NCI-H526 (cell line): ENCODE data around the gene ZNF79.
A peak's percentile ranks its signal among the peaks of the same experiment; 100 is the strongest.

ENCODE experiments used
- DNase-seq, 2 experiments: peaks; one replicate each; lab custom pipeline; 2025; lab: John Stamatoyannopoulos, UW

Gene ZNF79

DNA sequence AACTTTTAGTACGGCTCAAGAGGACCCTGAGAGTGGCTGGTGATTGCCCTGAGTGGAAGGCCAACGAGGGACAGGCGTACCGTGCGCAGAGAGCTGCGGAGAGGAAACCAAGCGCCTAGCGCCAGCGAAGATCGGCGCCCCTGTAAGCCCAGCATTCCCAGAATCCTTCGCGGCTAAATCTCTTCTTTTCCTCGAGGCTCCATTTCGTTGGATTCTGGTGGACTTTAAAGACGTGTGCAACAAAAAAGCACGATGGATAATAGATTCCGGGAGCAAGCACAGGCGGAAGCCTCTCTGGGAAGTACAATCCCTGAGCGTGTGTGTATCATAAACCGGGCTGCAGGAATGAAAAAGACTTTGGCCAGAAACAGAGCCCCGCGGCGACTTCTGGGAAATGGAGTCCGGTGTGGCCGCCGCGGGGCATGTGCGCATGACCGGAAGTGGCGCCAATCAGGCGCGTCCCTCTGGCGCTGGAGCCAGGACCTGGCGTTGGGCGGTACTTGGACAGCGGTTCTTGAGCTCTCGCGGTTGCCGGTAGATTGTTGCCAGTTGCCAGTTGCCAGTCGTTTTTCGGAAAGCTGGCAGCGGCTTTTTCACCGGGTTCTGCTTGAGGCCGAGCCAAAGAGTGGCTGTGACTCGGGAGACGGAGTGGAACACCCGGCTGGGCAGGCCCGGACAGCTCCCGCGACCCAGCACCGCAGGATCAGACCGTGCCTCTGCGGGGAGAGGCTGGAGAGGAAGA is at the start of gene ZNF79:
TSS of gene ZNF79 (plus strand) at position 449 of the 742 bp plus-strand sequence. CDS start 406 bp downstream, outside the sequence.
- peak; percentile 75 to 90 for DNase-seq

DNA sequence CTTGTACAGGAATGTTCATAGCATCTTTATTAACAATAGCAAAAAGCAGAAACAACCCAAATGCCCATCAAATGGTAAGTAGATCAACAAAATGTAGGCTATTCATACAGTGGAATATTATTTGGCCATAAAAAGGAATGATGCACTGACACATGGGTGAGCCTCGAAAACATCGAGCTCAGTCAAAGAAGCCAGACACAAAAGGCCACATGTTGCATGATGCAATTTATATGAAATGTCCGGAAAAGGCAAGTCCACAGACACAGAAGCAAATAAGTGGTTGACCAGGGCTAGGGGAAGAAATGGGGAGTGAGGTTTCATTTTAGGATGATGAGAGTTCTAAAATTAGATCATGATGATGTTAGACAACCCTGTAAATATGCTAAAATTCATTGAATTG is 43.7 kb upstream of the ZNF79 start:
- DNase-seq = no peak

DNA sequence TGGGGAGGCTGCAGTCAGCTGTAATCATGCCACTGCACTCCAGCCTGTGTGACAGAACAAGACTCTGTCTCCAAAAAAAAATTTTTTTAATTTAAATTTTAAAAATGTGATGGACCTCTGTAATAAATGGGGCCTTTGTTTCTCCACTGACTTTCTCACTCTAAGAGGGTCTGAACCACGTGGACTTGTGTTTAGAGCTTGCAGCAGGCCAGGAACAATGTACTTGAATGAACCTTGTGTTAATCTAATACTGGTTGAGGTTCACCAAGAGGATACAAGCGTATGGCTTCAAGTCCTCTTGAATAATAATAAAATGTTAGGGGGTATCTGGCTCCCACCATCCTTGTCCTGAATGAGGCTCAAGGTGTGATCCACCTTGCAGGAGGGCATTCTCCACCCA is 41.6 kb upstream of the ZNF79 start:
- no peak for DNase-seq

DNA sequence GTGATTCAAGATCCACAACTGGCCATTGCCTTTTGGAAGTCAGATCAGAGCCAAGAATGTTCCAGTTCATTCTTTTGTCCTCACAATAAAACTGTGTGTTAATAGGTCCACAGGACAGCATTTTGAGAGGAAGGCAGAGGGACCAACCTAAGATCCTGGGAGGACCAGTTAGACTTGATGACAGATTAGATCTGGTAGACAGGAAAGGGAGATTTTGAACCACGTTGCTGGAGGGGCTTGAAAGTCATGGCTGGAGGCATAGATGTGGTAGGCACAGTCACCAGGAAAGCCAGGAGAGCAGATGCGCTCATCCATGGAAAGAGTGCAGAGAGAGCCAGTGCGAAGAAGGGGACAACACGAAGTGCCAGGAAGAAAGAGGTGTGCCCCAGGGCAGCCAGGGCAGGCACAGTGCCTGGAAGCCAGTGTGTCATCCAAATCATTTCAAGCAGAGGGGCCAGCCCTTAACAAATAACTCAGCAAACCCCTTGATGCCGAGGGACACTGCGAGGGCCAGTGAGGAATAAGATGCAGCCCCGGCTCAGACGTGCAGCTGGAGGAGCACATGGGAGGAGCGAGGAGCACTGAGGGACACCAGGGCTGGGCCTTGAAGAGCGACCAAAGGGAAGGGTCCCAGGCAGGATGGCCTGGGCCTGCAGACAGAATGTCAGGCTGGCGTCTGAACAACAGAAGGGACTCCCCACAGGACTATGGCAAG is 40.0 kb upstream of the ZNF79 start:
- DNase-seq = no peak

DNA sequence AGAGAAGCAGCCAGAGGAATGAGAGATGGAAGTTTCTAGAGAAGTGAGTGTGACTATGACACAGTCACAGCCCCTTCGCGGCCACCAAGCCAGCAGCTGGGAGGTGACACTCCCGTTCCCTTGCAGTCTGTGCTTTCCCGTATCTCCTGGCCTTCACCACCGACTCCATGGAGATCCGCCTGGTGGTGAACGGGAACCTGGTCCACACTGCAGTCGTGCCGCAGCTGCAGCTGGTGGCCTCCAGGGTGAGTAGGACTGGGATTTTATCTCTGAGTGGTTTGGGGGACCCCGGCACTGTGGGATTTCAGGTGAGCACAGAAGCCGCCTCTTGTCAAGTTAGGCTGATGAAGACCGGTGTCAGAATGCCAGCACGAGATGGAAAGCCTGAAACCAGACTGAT is 39.3 kb upstream of the ZNF79 start:
- no peak for DNase-seq

DNA sequence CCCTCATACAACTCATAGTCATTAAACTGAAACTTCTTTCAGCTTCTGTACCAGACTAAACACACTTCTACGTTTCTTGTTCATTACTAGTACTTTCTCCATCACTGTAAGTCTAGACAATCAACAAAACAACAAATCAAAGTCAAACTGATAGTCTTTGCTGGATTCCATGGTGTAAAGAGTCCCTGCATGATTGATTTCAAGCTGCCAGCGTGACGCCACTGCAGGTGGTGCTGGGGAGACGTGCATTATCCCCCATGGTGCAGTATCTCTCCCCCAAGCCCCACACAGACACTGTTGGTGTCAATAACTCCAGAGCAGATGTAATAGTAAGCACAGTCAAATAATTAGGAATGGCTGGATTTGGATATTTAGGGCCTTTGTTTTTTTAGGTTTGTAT is 37.9 kb upstream of the ZNF79 start:
- no peak for DNase-seq

DNA sequence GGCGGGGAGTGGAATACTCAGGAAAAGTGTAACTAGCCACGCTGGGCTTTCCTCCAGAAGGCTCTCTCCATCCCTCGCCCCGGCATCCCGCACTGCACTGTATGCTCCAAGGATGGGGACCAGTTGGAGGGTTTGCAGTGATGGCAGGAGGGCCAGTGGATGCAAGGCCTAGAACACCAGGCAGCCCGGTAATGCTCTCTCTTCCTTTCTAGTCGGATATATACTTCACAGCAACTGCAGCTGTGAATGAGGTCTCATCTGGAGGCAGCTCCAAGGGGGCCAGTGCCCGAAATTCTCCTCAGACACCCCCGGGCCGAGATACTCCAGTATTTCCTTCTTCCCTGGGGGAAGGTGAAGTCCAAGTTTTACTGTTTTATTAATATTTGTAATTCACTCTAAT is 37.2 kb upstream of the ZNF79 start:
- no peak for DNase-seq

DNA sequence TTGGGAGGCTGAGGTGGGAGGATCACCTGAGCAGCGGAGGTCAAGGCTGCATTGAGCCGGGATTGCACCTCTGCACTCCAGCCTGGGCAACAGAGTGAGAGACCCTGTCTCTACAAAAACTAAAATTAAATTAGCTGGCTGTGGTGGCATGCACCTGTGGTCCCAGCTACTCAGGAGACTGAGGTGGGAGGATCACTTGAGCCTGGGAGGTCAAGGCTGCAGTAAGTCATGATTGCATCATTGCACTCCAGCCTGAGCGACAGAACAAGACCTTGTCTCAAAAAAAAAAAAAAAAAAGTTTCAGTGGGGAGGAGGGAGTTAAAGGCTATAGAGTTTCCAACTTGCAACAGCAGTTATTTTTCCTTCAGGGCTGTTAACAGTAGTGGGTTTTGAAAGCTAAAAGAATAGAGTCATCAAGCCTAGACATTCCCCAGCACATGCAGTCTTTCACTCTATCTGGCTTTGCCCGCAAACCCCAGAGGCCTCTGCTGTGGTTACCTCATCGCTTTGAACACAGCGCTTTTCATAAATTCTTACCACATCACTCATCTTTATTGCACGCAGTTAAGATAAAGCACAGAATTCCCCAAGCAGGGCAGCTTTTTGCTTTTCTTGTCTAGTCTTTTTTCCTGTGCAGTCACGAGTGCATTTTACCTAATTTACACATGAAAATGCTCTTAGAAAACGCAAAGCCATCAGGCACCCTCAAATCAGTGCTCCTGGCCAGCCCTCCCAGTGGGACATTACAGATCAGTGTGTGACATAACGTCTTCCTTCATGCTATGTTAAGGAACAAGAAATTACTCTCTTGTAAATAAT is 35.9 kb upstream of the ZNF79 start:
- DNase-seq = no peak

DNA sequence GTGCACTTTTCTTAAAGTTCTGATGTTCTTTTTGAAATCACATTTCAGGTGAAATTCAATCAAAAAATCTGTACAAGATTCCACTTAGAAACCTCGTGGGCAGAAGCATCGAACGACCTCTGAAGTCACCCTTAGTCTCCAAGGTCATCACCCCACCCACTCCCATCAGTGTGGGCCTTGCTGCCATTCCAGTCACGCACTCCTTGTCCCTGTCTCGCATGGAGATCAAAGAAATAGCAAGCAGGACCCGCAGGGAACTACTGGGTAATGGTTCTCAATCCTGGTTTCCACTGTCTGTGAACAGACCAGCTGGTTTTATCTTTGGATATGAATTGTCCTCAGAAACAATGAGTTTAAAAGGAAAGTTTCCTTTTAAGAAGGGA is 35.3 kb upstream of the ZNF79 start:
- DNase-seq = no peak

DNA sequence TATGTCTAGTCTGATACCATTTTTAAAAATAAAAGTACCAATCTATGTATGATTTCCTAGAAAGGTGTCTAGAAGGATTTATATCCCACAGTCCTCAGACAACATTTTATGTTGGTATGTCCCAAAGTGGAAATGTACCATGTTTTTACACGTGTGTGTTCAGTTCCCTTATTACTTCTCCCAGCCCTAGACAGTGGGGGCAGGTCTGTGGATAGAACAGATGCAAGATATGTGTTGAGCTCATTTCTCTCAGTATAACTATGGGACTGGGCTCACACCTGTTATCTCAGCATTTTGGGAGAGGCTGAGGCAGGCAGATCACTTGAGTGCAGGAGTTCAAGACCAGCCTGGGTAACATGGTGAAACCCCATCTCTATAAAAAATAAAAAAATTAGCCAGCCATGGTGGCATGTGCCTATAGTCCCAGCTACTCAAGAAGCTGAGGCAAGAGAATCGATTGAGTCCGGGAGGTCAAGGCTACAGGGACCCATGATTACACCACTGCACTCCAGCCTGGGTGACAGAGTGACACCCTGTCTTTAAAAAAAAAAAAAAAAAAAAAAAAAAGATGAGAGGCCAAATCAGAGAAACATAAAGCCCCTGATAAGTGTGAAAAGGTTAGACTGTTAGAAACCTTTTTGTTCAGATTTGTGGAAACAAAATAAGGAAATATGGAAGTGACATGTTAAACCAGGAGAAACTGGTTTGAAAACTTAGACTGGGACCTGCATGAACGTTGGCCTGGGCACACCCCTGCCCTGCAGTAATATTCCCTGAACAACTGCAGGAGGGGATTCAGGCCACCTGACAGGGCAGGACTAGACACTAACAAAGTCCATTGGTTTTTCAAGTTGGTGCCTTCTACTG is 34.6 kb upstream of the ZNF79 start:
- no peak for DNase-seq

DNA sequence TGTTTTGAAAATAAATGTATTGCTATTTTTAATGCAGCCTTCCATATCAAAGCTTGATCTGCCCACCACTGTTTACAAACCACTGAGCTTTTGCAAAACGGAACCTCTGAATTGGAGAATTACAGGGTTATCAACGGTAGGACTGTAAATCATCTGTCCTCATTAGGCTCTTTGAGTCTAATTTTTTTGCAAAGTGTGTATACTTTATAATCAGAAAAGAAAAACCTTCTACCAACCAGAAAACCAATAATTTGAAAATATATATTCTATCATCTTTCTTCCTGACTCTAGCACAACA is 34.0 kb upstream of the ZNF79 start:
- no peak for DNase-seq

DNA sequence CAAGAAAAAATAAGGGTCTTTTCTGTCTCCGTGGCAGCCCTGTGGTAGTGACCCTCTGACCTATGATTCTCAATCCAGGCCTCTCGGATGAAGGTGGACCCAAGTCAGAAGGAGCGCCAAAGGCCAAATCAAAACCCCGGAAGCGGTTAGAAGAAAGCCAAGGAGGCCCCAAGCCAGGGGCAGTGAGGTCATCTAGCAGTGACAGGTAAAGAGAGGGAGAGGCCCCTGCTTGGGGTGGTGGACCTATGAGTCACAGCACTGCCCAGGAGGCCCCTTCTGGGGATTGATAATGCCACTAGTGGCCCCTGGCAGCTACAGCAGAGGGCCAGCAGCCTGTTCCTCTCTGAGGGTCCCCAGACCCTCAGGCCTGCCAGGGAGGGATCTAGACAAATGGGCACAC is 33.6 kb upstream of the ZNF79 start:
- no peak for DNase-seq

DNA sequence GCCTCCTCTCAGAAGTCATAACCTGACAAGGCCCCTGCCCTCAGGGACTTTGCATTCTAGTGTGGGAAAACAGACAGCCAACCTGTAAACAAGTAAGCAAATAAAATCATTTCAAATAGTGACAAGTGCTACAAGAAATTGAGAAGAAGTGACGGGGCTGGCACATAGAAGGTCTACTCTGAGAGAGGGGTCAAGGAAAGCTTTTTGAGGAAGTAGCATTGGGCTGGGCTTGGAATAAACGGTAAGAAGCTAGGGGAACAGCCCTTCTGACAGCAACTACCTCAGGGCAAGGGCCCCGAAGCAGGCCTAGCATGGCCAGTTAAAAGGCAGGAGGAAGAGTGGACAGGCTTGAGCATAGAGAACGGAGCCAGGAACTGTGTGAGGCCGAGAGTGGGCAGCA is 32.0 kb upstream of the ZNF79 start:
- DNase-seq = no peak

DNA sequence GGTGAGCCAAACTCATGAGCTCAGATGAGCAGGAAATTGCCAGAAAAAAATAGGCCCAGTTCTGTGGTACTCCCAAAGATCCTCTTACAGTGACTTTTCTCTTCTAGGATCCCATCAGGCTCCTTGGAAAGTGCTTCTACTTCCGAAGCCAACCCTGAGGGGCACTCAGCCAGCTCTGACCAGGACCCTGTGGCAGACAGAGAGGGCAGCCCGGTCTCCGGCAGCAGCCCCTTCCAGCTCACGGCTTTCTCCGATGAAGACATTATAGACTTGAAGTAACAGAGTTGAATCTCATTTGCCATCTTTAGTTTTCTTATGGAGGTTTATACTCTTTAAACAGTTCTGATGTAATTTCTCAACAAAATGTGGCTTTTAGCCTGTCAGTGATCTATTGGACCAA is 31.2 kb upstream of the ZNF79 start:
- DNase-seq = no peak

DNA sequence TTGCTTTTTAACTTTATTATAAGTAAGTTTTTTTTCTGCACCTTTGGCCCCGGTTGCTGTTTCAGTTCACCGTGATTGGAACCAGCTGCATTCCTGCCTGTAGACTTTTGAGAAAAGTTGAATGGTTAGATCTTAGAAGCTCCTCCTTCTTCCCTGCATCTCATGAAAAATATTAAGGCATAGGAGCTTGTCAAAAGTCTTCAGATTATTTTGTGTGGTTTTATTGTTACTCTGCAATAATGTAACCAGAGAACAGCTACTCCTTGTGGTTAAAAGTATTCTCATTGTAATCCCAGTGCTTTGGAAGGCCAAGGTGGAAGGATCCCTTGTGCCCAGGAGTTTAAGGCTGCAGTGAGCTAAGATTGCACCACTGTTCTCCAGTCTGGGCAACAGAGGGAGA is 30.5 kb upstream of the ZNF79 start:
- DNase-seq = no peak

DNA sequence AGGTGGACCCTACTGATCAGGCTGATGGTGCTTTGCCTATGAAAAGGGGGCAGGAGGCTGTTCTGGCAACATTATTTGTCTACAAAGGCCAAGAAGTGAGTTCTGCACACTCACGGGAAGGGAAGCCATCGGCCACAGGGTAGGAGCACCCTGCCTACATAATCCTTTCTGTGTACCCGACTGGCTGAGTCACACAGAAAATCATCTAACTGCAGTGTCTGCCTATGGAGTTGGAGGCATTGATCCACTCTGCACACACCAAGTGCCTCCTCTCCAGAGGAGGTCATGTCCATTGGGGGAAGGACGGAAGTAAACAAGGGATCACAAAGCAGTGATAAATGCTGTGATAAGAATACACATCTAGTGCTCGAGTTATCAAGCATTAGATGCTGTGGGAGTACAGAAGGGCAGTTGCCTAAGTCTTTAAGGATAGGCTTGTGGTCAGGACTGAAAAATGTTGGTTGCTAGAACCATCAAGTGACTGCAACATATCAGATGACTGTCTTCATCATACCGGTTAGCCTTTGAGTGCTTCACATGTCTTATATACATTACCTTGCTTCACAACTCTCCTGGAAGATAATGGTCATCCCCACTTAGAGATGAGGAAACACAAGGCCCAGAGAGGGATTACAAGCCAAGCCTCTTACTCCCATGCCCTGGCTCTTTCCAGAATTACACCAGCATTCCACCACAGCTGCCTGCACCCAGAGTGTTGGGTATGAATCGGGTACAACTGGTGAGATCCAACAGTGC is 28.5 kb upstream of the ZNF79 start:
- no peak for DNase-seq

DNA sequence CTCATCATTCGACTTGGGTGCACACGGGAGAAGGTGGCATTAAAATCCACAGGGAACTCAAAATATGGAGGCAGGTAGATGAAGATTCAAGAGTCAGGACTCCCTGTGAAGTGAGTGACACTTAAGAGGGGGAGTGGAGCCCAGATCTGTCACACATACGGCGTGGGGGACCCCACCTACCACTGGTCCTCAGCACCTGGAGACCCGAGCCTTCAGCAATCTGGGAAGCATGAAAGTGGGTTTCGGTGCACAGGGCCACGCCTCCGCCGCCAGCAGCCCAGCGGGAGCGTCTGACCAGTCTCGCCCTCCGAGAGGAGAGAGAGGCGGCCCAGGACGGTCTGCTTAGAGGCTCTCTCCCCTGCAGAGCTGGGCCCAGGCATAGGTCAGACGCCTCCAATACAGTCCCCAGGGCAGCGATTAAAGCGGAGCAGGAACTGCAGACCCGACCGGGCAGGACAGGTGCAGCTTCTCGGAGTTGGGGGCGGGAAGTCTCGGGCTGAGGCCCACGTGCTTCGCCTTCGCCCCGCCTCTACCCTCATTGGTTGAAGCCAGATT is 27.9 kb upstream of the ZNF79 start:
- no peak for DNase-seq

DNA sequence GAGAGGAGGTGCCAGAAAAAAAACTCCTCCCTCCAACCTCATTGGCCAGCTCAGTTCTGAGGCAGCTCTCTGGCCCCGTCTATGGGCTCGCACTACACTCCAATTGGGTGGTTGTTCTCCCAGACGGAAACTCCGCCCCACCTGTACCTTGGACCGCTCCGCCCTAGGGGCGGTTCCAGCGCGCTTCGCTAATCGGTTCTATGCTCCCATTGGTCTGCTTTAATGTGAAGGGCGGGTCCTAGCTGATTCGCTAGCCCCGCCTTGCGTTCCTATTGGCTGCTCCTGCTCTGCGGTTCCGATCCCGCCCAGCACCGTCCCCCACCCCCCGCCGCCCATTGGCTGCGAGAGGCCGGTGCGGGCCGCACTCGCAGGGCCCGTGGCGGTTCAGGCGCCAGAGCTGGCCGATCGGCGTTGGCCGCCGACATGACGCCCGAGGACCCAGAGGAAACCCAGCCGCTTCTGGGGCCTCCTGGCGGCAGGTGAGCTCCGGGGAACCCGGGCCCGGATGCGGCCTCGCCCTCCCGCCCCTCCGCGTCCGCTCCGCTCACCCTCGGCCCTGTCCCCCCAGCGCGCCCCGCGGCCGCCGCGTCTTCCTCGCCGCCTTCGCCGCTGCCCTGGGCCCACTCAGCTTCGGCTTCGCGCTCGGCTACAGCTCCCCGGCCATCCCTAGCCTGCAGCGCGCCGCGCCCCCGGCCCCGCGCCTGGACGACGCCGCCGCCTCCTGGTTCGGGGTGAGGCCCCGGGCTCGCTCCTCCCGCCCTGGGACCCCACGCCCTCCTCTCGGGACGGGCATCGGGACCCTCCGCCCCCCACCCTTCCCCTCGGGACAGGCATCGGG is 27.2 kb upstream of the ZNF79 start, which contains the start of gene SLC2A8:
TSS of gene SLC2A8 (plus strand) at position 362 of the 838 bp plus-strand sequence. CDS start at position 424, 62 bp downstream.
- peak; percentile 96 to 98 for DNase-seq

DNA sequence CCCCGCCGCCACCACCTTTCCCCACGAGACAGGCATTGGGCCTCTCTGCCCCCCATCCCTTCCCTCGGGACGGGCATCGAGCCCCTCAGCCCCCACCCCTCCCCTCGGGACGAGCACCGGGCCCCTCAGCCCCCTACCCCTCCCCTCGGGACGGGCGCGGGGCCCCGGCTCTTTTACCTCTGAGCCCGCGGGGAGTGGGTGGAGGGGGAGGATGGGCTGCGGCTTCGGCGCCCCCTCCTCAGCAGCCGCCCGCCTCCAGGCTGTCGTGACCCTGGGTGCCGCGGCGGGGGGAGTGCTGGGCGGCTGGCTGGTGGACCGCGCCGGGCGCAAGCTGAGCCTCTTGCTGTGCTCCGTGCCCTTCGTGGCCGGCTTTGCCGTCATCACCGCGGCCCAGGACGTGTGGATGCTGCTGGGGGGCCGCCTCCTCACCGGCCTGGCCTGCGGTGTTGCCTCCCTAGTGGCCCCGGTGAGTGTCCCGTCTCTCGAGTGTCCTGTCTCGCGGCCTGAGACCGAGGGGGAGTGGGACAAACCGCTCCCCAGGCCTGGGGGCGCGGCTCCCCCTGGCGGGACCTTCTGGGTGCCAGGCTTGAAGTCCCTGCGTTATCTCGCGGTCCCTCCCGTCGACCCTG is 26.4 kb upstream of the ZNF79 start:
- peak in 1 of 2 experiments; percentile 52 for DNase-seq

DNA sequence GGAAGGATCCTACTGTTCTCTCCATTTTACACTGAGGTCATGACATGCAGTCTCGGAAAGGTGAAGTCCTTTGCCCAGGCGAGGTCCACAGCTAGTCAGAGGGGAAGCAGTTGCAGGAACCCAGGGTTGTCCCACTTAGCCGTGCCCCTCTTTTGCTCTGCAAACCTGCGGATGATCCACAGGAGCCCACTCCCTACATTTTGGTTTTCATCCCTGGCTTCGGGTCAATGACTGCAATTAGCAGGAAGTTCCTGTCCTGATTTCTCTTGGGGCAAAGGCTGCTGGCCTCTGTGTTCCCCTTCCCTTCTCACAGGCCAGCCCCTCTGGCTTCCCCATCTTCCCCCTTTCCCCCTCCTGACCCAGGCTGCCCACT is 25.9 kb upstream of the ZNF79 start:
- no peak for DNase-seq
